Measurements from ENCODE around the gene AQP10. TPM values are rescaled to one million over a fixed set of nuclear protein-coding genes. Genes with fewer than 3 reads are reported as not detected.

The AQP10 gene
- total RNA-seq, 2 experiments from 2014 or later = not detected

DNA sequence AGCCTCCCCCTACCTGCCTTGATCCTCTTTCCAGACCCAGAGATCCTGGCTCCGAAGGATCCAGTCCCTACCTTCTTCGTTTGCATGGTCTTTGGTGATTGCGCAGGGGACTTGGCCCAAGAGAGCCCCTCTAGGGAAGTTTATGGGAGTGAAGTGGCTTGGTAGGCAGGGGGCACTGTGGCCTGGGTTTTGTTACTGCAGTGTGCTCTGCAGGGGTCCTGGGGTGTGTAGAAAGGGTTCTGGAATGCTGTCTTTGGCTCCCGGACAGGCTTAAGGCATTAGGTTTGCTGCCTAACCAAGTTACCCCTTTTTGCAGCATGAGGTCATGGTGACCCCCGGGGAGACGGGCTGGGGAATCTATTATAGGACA lies 8.2 kb downstream of the AQP10 start:
- intact Hi-C loops (cut with micrococcal nuclease; ENCODE audit: unreplicated experiment) = loop anchor here (10.0 kb wide), 1 partner anchor 216 kb away; no protein-coding TSS in a partner anchor
- H3K79me2 ChIP-seq (ENCODE audit: insufficient read depth, low read depth, low read length) = no peaks in the 10 kb centered on the region
- no peak overlapping the region for H3K27ac ChIP-seq (ENCODE audit: low read depth, low read length, poor library complexity, severe bottlenecking)
- H3K4me2 ChIP-seq (ENCODE audit: low read length) = no peak overlapping the region
- no peak for TF ChIP-seq EZH2phosphoT487 (IDR thresholded peaks at IDR 0.05; ENCODE audit: borderline replicate concordance, low read depth, low read length)
- TF ChIP-seq, protein P1, sequence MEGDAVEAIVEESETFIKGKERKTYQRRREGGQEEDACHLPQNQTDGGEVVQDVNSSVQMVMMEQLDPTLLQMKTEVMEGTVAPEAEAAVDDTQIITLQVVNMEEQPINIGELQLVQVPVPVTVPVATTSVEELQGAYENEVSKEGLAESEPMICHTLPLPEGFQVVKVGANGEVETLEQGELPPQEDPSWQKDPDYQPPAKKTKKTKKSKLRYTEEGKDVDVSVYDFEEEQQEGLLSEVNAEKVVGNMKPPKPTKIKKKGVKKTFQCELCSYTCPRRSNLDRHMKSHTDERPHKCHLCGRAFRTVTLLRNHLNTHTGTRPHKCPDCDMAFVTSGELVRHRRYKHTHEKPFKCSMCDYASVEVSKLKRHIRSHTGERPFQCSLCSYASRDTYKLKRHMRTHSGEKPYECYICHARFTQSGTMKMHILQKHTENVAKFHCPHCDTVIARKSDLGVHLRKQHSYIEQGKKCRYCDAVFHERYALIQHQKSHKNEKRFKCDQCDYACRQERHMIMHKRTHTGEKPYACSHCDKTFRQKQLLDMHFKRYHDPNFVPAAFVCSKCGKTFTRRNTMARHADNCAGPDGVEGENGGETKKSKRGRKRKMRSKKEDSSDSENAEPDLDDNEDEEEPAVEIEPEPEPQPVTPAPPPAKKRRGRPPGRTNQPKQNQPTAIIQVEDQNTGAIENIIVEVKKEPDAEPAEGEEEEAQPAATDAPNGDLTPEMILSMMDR (conservative IDR thresholded peaks at IDR 0.05; ENCODE audit: low read length) = peak; percentile 63
- H4K20me1 ChIP-seq (ENCODE audit: insufficient read depth, low read length) = no peaks in the 10 kb centered on the region
- no TSS peak for BruUV-seq (replicated peaks)
- POLR2A ChIA-PET = interaction anchor here (0.6 kb wide), 1 partner anchor 197 kb away, joined by 3 read pairs; no protein-coding TSS in a partner anchor
- no peak overlapping the region for H3K4me3 ChIP-seq (ENCODE audit: low read depth, low read length, poor library complexity, severe bottlenecking)
- H2AFZ ChIP-seq (ENCODE audit: low read length) = no peak overlapping the region
- H3K9me3 ChIP-seq (ENCODE audit: low read length) = no peaks in the 10 kb centered on the region
- H3K9me2 ChIP-seq (ENCODE audit: insufficient read depth, low read length) = no peaks in the 10 kb centered on the region
- H3K36me3 ChIP-seq (ENCODE audit: insufficient read depth, low read length) = peaks cover 16% of the 10 kb centered on the region; the same call in 1 of the 2 replicates
- H3K4me1 ChIP-seq (ENCODE audit: insufficient read depth, low read length, poor library complexity, severe bottlenecking) = peaks cover 30% of the 10 kb centered on the region
- CTCF ChIA-PET (ENCODE audit: unreplicated experiment) = interaction anchor here (1.1 kb wide), 1 partner anchor 51 kb away, joined by 4 read pairs; no protein-coding TSS in a partner anchor
- DNase-seq (ENCODE audit: low spot score) = no peak

GRCh38 chr1:154329551-154330131 lies 8.7 kb downstream of the AQP10 start:
- Histone ChIP-seq H3K4me2 (ENCODE audit: low read length) (no peak overlapping the region), H3K36me3 (ENCODE audit: insufficient read depth, low read length) (peaks cover 21% of the 10 kb centered on the region; the same call in 1 of the 2 replicates), H3K4me1 (ENCODE audit: insufficient read depth, low read length, poor library complexity, severe bottlenecking) (peaks cover 27% of the 10 kb centered on the region), H3K9me2 (ENCODE audit: insufficient read depth, low read length) (no peaks in the 10 kb centered on the region), H4K20me1 (ENCODE audit: insufficient read depth, low read length) (no peaks in the 10 kb centered on the region), H3K4me3 (ENCODE audit: low read depth, low read length, poor library complexity, severe bottlenecking) (no peak overlapping the region), H3K9me3 (ENCODE audit: low read length) (no peaks in the 10 kb centered on the region), H3K27ac (ENCODE audit: low read depth, low read length, poor library complexity, severe bottlenecking) (no peak overlapping the region), H3K79me2 (ENCODE audit: insufficient read depth, low read depth, low read length) (no peaks in the 10 kb centered on the region), H2AFZ (ENCODE audit: low read length) (no peak overlapping the region)
- no peak for DNase-seq (ENCODE audit: low spot score)
- CTCF ChIA-PET (ENCODE audit: unreplicated experiment) = interaction anchor here (1.1 kb wide), 1 partner anchor 52 kb away, joined by 4 read pairs; no protein-coding TSS in a partner anchor
- BruUV-seq (replicated peaks) = no TSS peak
- POLR2A ChIA-PET = interaction anchor here (0.6 kb wide), 1 partner anchor 198 kb away, joined by 3 read pairs; no protein-coding TSS in a partner anchor
- intact Hi-C loops (cut with micrococcal nuclease; ENCODE audit: unreplicated experiment) = loop anchor here (10.0 kb wide), 1 partner anchor 215 kb away; no protein-coding TSS in a partner anchor
- no peak for TF ChIP-seq EZH2phosphoT487 (IDR thresholded peaks at IDR 0.05; ENCODE audit: borderline replicate concordance, low read depth, low read length)
- TF ChIP-seq, protein P1 (conservative IDR thresholded peaks at IDR 0.05; ENCODE audit: low read length) = no peak

DNA sequence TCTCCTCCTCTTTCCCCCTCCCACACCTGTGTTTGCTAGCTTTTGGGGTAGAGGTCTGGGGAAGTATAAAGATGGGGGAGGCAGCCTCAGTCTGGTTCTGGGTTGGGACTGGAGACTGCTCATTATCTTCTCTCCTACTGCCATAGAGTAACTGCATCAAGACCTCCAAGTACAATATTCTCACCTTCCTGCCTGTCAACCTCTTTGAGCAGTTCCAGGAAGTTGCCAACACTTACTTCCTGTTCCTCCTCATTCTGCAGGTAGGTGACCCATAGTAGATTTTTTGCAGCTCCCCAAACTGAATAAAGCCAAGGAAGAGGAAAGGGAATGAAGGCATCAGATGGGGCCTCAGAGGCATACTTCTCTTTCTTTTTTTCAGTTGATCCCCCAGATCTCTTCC lies 9.8 kb downstream of the AQP10 start:
- BruUV-seq (replicated peaks) = no TSS peak

More for the DNA sequence above, 9.8 kb downstream of the AQP10 start:
- Histone ChIP-seq H3K9me2 (ENCODE audit: insufficient read depth, low read length) (no peaks in the 10 kb centered on the region), H3K9me3 (ENCODE audit: low read length) (no peaks in the 10 kb centered on the region), H3K4me1 (ENCODE audit: insufficient read depth, low read length, poor library complexity, severe bottlenecking) (peaks cover 27% of the 10 kb centered on the region), H4K20me1 (ENCODE audit: insufficient read depth, low read length) (no peaks in the 10 kb centered on the region), H3K27ac (ENCODE audit: low read depth, low read length, poor library complexity, severe bottlenecking) (no peak overlapping the region), H3K79me2 (ENCODE audit: insufficient read depth, low read depth, low read length) (no peaks in the 10 kb centered on the region), H2AFZ (ENCODE audit: low read length) (no peak overlapping the region), H3K4me2 (ENCODE audit: low read length) (no peak overlapping the region), H3K36me3 (ENCODE audit: insufficient read depth, low read length) (peaks cover 22% of the 10 kb centered on the region; the same call in 1 of the 2 replicates), H3K4me3 (ENCODE audit: low read depth, low read length, poor library complexity, severe bottlenecking) (no peak overlapping the region)
- no peak for DNase-seq (ENCODE audit: low spot score)
- no peak for TF ChIP-seq EZH2phosphoT487 (IDR thresholded peaks at IDR 0.05; ENCODE audit: borderline replicate concordance, low read depth, low read length)
- TF ChIP-seq, protein P1 (conservative IDR thresholded peaks at IDR 0.05; ENCODE audit: low read length) = no peak
- CTCF ChIA-PET (ENCODE audit: unreplicated experiment) = no interaction called here
- intact Hi-C loops (cut with micrococcal nuclease; ENCODE audit: unreplicated experiment) = no loop called here
- POLR2A ChIA-PET = no interaction called here
